HG03025 (cell line): ENCODE results near the gene DDX11.
"Not testable (repeated sequence)": the region's sequence is repeated elsewhere in the genome, so short reads cannot be mapped to it uniquely, and the experiment has no call there.

ENCODE experiments used
- ATAC-seq: cut with Tn5 transposase; IDR thresholded peaks from one replicate; pipeline ENCODE4 v1.9.1; 2021; ENCODE audit warnings: mild to moderate bottlenecking, moderate library complexity; ENCODE audit not compliant: unreplicated experiment, low FRiP score

The DDX11 gene

GRCh38 chr12:31073527-31074332, at the start of gene DDX11:
Gene DDX11 (plus strand): TSS chr12:31073860. CDS start chr12:31078394, 4,534 bp downstream.
- peak; percentile 97 for ATAC-seq

- ATAC-seq: no peak
Measured at GRCh38 chr12:31026202-31026601, 47.5 kb upstream of the DDX11 start.

- not testable (repeated sequence) for ATAC-seq
Measured at GRCh38 chr12:31027006-31027405, 46.7 kb upstream of the DDX11 start.

- ATAC-seq: no peak
Measured at GRCh38 chr12:31029468-31029867, 44.2 kb upstream of the DDX11 start.

GRCh38 chr12:31029916-31030562, 43.6 kb upstream of the DDX11 start:
- ATAC-seq: no peak

- no peak for ATAC-seq
Measured at GRCh38 chr12:31031951-31032335, 41.7 kb upstream of the DDX11 start.

- ATAC-seq: no peak
Measured at GRCh38 chr12:31033146-31033545, 40.5 kb upstream of the DDX11 start.

- ATAC-seq: no peak
Measured at GRCh38 chr12:31033681-31034080, 40.0 kb upstream of the DDX11 start.

- ATAC-seq: no peak
Measured at GRCh38 chr12:31034372-31034771, 39.3 kb upstream of the DDX11 start.

GRCh38 chr12:31035226-31035625, 38.4 kb upstream of the DDX11 start:
- no peak for ATAC-seq

GRCh38 chr12:31035967-31036665, 37.5 kb upstream of the DDX11 start:
- no peak for ATAC-seq

GRCh38 chr12:31037028-31037427, 36.6 kb upstream of the DDX11 start:
- ATAC-seq: no peak

GRCh38 chr12:31037931-31038330, 35.7 kb upstream of the DDX11 start:
- ATAC-seq: no peak

- no peak for ATAC-seq
Measured at GRCh38 chr12:31041033-31041564, 32.6 kb upstream of the DDX11 start.

GRCh38 chr12:31050143-31050542, 23.5 kb upstream of the DDX11 start:
- not testable (repeated sequence) for ATAC-seq

- not testable (repeated sequence) for ATAC-seq
Measured at GRCh38 chr12:31050548-31050947, 23.1 kb upstream of the DDX11 start.

- not testable (repeated sequence) for ATAC-seq
Measured at GRCh38 chr12:31051692-31052091, 22.0 kb upstream of the DDX11 start.

- ATAC-seq: not testable (repeated sequence)
Measured at GRCh38 chr12:31052121-31052520, 21.5 kb upstream of the DDX11 start.

GRCh38 chr12:31052666-31053439, 20.8 kb upstream of the DDX11 start:
- ATAC-seq: not testable (repeated sequence)

GRCh38 chr12:31053944-31054343, 19.7 kb upstream of the DDX11 start:
- ATAC-seq: not testable (repeated sequence)
